Measurements from ENCODE around the gene MSRB2.
"Not testable (repeated sequence)": the region's sequence is repeated elsewhere in the genome, so short reads cannot be mapped to it uniquely, and the experiment has no call there.

The MSRB2 gene

DNA sequence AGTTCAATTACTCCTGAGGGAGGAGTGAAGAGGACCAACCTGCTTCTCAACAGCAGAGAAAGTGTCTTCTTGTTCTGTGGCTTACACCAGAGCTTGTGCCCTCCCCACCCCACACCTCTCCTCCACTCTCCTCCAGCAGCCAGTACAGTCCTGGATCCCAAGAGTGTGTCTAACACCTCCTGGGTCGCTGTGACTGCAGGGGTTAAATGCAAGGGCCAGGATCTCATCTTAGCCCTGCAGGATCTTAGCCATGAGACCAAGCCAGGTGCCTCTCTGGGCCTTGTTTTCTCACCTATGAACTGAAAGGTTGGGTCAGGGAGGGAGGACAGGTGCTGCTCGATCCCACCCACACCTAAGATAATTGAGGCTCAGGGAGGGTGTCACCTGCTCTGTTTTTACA lies 34.5 kb upstream of the MSRB2 start:
- Histone ChIP-seq H3K9me3 (no peaks in the 10 kb centered on the region), H3K4me3 (ENCODE audit: low read depth in 1 of 2, low read length in 1 of 2) (no peak overlapping the region), H3K27me3 (peaks cover 9% of the 10 kb centered on the region), H3K27ac (no peak overlapping the region), H3K36me3 (no peaks in the 10 kb centered on the region), H3K4me1 (ENCODE audit: control insufficient read depth in 1 of 2, insufficient read depth in 1 of 2, low read depth in 1 of 2, low read length in 1 of 2) (no peaks in the 10 kb centered on the region)
- TF ChIP-seq, protein P1, sequence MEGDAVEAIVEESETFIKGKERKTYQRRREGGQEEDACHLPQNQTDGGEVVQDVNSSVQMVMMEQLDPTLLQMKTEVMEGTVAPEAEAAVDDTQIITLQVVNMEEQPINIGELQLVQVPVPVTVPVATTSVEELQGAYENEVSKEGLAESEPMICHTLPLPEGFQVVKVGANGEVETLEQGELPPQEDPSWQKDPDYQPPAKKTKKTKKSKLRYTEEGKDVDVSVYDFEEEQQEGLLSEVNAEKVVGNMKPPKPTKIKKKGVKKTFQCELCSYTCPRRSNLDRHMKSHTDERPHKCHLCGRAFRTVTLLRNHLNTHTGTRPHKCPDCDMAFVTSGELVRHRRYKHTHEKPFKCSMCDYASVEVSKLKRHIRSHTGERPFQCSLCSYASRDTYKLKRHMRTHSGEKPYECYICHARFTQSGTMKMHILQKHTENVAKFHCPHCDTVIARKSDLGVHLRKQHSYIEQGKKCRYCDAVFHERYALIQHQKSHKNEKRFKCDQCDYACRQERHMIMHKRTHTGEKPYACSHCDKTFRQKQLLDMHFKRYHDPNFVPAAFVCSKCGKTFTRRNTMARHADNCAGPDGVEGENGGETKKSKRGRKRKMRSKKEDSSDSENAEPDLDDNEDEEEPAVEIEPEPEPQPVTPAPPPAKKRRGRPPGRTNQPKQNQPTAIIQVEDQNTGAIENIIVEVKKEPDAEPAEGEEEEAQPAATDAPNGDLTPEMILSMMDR (IDR thresholded peaks at IDR 0.05): no peak

DNA sequence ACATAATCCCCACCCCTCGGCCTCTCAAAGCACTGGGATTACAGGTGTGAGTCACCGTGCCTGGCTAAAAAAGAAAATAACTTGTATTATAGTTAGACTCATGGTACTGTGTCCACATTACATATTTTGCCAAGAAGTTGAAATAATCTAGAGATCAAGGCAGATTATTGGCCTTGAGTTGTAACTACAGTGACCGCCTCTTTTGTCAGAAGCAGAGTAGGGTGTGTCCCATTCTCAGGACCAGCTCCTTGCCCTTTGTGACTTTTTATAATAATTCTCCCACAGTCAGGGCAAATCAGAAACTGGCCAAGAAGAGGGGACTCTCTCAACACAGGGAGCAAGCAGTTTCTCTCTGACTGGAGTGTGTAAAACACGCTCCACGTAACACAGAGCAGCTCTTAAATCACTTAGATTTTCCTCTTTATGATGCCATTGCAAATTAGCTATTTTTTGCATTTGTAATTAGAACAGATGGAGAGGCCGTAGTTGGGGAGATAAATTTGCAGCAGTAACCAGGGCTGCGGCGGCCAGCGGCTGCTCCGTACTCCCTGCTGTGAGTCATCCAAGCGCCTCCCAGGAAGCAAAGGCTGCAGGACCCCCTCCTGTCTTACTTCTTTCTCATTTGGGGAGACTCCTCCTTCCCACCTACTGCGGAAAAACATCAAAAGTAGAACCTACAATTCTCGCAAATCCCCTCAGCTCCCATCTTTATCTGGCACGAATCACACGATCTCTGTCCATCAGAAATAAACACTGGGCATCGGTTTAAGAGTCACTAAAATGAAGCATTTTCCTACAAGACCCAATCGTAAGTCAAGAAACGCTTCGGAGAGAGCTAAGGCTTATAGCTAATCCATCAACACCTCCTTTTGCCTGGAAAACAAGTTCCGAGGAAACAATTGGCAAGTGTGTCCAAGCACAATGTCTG lies 32.1 kb upstream of the MSRB2 start:
- no peak overlapping the region for H3K4me3 ChIP-seq (ENCODE audit: low read depth in 1 of 2, low read length in 1 of 2)
- TF ChIP-seq, protein P1 (IDR thresholded peaks at IDR 0.05): no peak
- no peaks in the 10 kb centered on the region for H3K9me3 ChIP-seq
- no peaks in the 10 kb centered on the region for H3K4me1 ChIP-seq (ENCODE audit: control insufficient read depth in 1 of 2, insufficient read depth in 1 of 2, low read depth in 1 of 2, low read length in 1 of 2)
- H3K27ac ChIP-seq: no peak overlapping the region
- no peaks in the 10 kb centered on the region for H3K36me3 ChIP-seq
- peaks cover 9% of the 10 kb centered on the region for H3K27me3 ChIP-seq

DNA sequence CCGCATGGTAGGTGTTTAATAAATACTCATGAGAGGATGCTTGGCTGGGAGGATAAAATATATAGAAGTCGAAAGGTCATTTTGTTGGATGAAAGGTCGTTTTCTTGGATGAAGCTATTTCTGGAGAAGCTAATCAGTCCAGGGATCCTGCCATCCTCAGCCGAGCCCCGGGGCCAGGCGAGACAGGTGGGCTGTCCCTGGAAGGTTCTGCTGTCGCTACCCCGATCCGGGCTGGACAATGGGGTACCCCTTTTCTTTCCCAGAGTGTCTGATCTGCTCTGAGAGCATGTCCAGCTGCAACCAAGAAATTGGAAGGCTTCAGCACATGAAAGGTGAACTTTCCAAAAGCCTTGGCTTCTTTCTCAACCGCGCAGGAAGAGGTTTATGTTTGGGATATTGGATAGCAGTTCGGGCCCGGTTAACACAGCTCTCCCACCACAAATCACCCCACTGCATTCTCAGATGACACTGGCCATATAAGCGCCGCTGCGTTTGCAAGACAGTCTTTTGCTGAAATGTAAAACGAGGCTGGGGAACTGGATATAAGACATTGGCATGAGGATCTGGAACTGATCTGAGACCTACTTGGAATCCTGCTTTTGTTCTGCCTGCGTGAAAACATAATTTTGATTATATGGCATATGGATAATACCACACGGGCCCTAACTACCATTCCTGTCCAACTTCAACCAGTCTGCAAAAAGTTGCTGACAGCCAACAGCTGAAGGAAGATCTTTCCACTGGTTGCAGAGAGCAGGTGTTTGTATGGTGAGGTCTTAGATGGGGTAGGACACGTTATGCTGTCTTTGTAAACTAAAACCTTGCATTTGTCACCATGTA lies 31.2 kb upstream of the MSRB2 start:
- no peak overlapping the region for H3K27ac ChIP-seq

DNA sequence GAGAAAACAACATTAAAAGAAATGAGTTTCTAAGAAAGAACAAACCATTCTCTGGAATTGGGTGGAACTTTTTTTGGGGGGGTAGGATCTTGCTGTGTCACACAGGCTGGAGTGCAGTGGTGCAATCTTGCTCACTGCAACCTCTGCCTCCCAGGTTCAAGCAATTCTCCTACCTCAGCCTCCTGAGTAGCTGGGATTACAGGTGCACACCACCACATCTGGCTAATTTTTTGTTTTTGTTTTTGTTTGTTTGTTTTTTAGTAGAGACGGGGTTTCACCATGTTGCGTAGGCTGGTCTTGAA lies 30.6 kb upstream of the MSRB2 start:
- not testable (repeated sequence) for H3K4me3 ChIP-seq (ENCODE audit: low read depth in 1 of 2, low read length in 1 of 2); H3K27ac ChIP-seq; H3K36me3 ChIP-seq; H3K27me3 ChIP-seq; H3K9me3 ChIP-seq; H3K4me1 ChIP-seq (ENCODE audit: control insufficient read depth in 1 of 2, insufficient read depth in 1 of 2, low read depth in 1 of 2, low read length in 1 of 2)

More for the DNA sequence above, 31.2 kb upstream of the MSRB2 start:
- Histone ChIP-seq H3K9me3 (no peaks in the 10 kb centered on the region), H3K27me3 (peaks cover 9% of the 10 kb centered on the region), H3K4me3 (ENCODE audit: low read depth in 1 of 2, low read length in 1 of 2) (no peak overlapping the region), H3K36me3 (no peaks in the 10 kb centered on the region), H3K4me1 (ENCODE audit: control insufficient read depth in 1 of 2, insufficient read depth in 1 of 2, low read depth in 1 of 2, low read length in 1 of 2) (no peaks in the 10 kb centered on the region)
- TF ChIP-seq, protein P1 (IDR thresholded peaks at IDR 0.05): no peak

DNA sequence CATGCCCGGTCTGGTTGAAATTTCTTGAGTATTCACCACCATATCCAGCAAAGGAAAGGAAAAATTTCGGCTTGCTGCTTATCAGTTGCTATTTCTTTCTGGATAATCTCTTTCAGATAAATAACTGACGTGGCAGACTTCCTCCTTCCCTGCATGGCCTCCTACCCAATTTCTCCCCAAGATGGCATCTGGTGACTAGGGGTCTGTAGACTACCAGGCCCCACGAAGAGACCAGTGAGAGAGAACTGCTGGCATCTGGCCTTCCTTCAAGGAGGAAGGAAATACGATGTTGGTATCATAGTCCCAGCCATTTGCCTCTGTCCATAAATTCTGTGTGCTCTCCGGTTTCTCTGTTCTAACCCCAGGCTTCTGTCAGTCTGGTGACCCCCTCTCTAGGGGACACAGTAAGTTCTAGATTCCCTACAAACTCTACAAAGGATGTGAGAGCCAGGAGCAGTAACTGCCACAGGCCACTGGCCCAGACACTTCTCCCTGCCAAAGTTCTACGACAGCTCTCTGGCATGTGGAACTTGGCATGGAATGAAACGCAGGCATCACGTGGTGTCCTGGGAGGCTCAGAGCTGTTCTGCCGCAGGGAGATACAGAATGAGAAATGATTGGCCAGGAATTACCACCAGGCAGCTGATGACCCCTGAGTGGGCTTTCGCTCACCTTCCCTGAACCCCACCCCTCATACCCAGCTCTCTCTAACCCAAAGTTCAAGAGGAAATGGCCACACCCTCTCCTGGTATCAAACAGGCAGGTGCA lies 30.0 kb upstream of the MSRB2 start:
- Histone ChIP-seq H3K36me3 (no peaks in the 10 kb centered on the region), H3K27me3 (peaks cover 9% of the 10 kb centered on the region), H3K4me1 (ENCODE audit: control insufficient read depth in 1 of 2, insufficient read depth in 1 of 2, low read depth in 1 of 2, low read length in 1 of 2) (peaks cover 0 to under 1% of the 10 kb centered on the region in 2 experiments), H3K27ac (no peak overlapping the region), H3K9me3 (no peaks in the 10 kb centered on the region), H3K4me3 (ENCODE audit: low read depth in 1 of 2, low read length in 1 of 2) (no peak overlapping the region)
- TF ChIP-seq, protein P1 (IDR thresholded peaks at IDR 0.05): no peak
